Neuronal stem cell (in vitro differentiated cells): Measurements from ENCODE around the gene CEP112.

Experiments used
- DNase-seq: peaks from one replicate; pipeline ENCODE4 v3.0.0-alpha.2; 2013; ENCODE audit warnings: low spot score
- H2AFZ ChIP-seq: one replicate; pipeline ENCODE4 v1.6.1; 2013; ENCODE audit warnings: mild to moderate bottlenecking, low read length, inconsistent platforms
- H2AK5ac ChIP-seq: 2 replicates; pipeline ENCODE4 v1.6.1; 2013; ENCODE audit warnings: low read depth, mild to moderate bottlenecking, inconsistent platforms, low read length, moderate library complexity, mixed read lengths
- H2BK120ac ChIP-seq: 2 replicates; pipeline ENCODE4 v1.6.1; 2013; ENCODE audit warnings: low read depth, mild to moderate bottlenecking, inconsistent platforms, low read length, moderate library complexity, mixed read lengths
- H2BK12ac ChIP-seq: one replicate; pipeline ENCODE4 v1.6.1; 2013; ENCODE audit warnings: low read length, inconsistent platforms
- H2BK15ac ChIP-seq: 2 replicates; pipeline ENCODE4 v1.6.1; 2013; ENCODE audit warnings: mild to moderate bottlenecking, low read length, inconsistent platforms, mixed read lengths
- H2BK5ac ChIP-seq: one replicate; pipeline ENCODE4 v1.6.1; 2013; ENCODE audit warnings: inconsistent platforms, mild to moderate bottlenecking, low read length, moderate library complexity
- H3K14ac ChIP-seq: one replicate; pipeline ENCODE4 v1.6.1; 2013; ENCODE audit warnings: low read length, inconsistent platforms
- H3K18ac ChIP-seq: 2 replicates; pipeline ENCODE4 v1.6.1; 2013; ENCODE audit warnings: low read length, inconsistent platforms
- H3K23ac ChIP-seq: 2 replicates; pipeline ENCODE4 v1.6.1; 2013; ENCODE audit warnings: low read depth, mild to moderate bottlenecking, mixed read lengths, low read length, inconsistent platforms; ENCODE audit not compliant: poor library complexity
- H3K27ac ChIP-seq: replicated peaks from 3 replicates; pipeline ENCODE4 v1.5.1; 2013; ENCODE audit warnings: low read length, inconsistent platforms
- H3K27me3 ChIP-seq, 3 experiments: 2 replicates each; pipeline ENCODE4 v1.6.1; 2013; ENCODE audit warnings: low read length in 3 of 3, mild to moderate bottlenecking in 2 of 3, inconsistent platforms in 1 of 3, low read depth in 1 of 3, mixed read lengths in 1 of 3, moderate library complexity in 1 of 3; ENCODE audit not compliant: control insufficient read depth in 3 of 3, insufficient read depth in 3 of 3
- H3K36me3 ChIP-seq, 2 donors: replicated peaks in 1 of 2; 2 replicates each; pipeline ENCODE4 v1.6.1; 2013; ENCODE audit warnings: low read length in 2 of 2; ENCODE audit not compliant: control insufficient read depth in 2 of 2, insufficient read depth in 2 of 2
- H3K4ac ChIP-seq: 2 replicates; pipeline ENCODE4 v1.6.1; 2013; ENCODE audit warnings: inconsistent platforms, mild to moderate bottlenecking, low read length, moderate library complexity
- H3K4me1 ChIP-seq, 2 donors: 1 replicate in 1 of 2; 2 replicates in 1 of 2; pipeline ENCODE4 v1.6.1; 2013; ENCODE audit warnings: low read length in 2 of 2, low read depth in 1 of 2; ENCODE audit not compliant: control insufficient read depth in 2 of 2, insufficient read depth in 1 of 2
- H3K4me2 ChIP-seq: one replicate; pipeline ENCODE4 v1.6.1; 2013; ENCODE audit warnings: mild to moderate bottlenecking, low read length, inconsistent platforms; ENCODE audit not compliant: insufficient read depth, poor library complexity, severe bottlenecking
- H3K4me3 ChIP-seq, 2 donors: 2 replicates each; pipeline ENCODE4 v1.5.1; 2013; ENCODE audit warnings: low read length in 2 of 2, mild to moderate bottlenecking in 2 of 2, inconsistent platforms in 1 of 2, moderate library complexity in 1 of 2
- H3K79me1 ChIP-seq: one replicate; pipeline ENCODE4 v1.6.1; 2013; ENCODE audit warnings: low read depth, mild to moderate bottlenecking, inconsistent platforms, low read length, moderate library complexity
- H3K9ac ChIP-seq: one replicate; pipeline ENCODE4 v1.6.1; 2013; ENCODE audit warnings: mild to moderate bottlenecking, low read depth, low read length, inconsistent platforms; ENCODE audit not compliant: poor library complexity
- H3K9me3 ChIP-seq, 2 donors: replicated peaks in 1 of 2; 2 replicates each; pipeline versions ENCODE3 to v1.6.1; 2013; ENCODE audit warnings: low read length in 2 of 2, mild to moderate bottlenecking in 2 of 2, inconsistent platforms in 1 of 2, low read depth in 1 of 2, mixed read lengths in 1 of 2, moderate library complexity in 1 of 2; ENCODE audit not compliant: control insufficient read depth in 2 of 2, insufficient read depth in 1 of 2
- H4K8ac ChIP-seq: one replicate; pipeline ENCODE4 v1.6.1; 2013; ENCODE audit warnings: low read depth, mild to moderate bottlenecking, inconsistent platforms, low read length, moderate library complexity
- H4K91ac ChIP-seq: one replicate; pipeline ENCODE4 v1.6.1; 2013; ENCODE audit warnings: low read length, low read depth, mild to moderate bottlenecking, inconsistent platforms; ENCODE audit not compliant: poor library complexity
- WGBS, 2 donors: extraction: QIAGEN DNeasy Blood & Tissue Kit; methylation state at CpG; one replicate each; pipeline ENCODE4 v1.1.7; 2013; ENCODE audit warnings: missing lambda C conversion rate in 2 of 2, mixed read lengths in 1 of 2; ENCODE audit not compliant: insufficient read length in 2 of 2, insufficient replicate concordance in 1 of 2; ENCODE audit errors: extremely low coverage in 2 of 2; 5-methylcytosine and 5-hydroxymethylcytosine counted together

Gene CEP112

GRCh38 chr17:65987988-65988387 is 203.9 kb downstream of the CEP112 start:
- Histone ChIP-seq H2BK12ac (no peak overlapping the region), H3K9ac (no peak overlapping the region), H2BK120ac (no peak overlapping the region), H4K8ac (no peak overlapping the region), H3K27me3 (no peaks in the 10 kb centered on the region), H2BK5ac (no peak overlapping the region), H2AFZ (no peak overlapping the region), H3K14ac (no peak overlapping the region), H3K79me1 (no peaks in the 10 kb centered on the region), H3K36me3 (no peaks in the 10 kb centered on the region), H3K18ac (no peak overlapping the region), H3K4ac (no peak overlapping the region), H4K91ac (no peak overlapping the region), H3K4me1 (no peaks in the 10 kb centered on the region), H2BK15ac (no peak overlapping the region), H2AK5ac (no peak overlapping the region), H3K4me3 (no peak overlapping the region), H3K23ac (no peak overlapping the region), H3K9me3 (peaks cover 0 to 13% of the 10 kb centered on the region in 2 donors), H3K27ac (no peak overlapping the region), H3K4me2 (no peak overlapping the region)
- no CpG with 5 or more reads among the region's 2 CpGs for WGBS, 2 donors
- DNase-seq = no peak

- no peaks in the 10 kb centered on the region for H3K79me1 ChIP-seq
- H4K91ac ChIP-seq = no peak overlapping the region
- no peaks in the 10 kb centered on the region for H3K27me3 ChIP-seq
- H2BK5ac ChIP-seq = no peak overlapping the region
- H3K4ac ChIP-seq = no peak overlapping the region
- no peaks in the 10 kb centered on the region for H3K36me3 ChIP-seq
- H2AFZ ChIP-seq = no peak overlapping the region
- H2BK120ac ChIP-seq = no peak overlapping the region
- H3K4me1 ChIP-seq = no peaks in the 10 kb centered on the region
- H3K14ac ChIP-seq = no peak overlapping the region
- DNase-seq = no peak
- no peak overlapping the region for H3K4me3 ChIP-seq
- no CpG with 5 or more reads among the region's 3 CpGs for WGBS, 2 donors
- H3K4me2 ChIP-seq = no peak overlapping the region
- no peak overlapping the region for H4K8ac ChIP-seq
- peaks cover 0 to 13% of the 10 kb centered on the region in 2 donors for H3K9me3 ChIP-seq
- H3K9ac ChIP-seq = no peak overlapping the region
- H3K27ac ChIP-seq = no peak overlapping the region
- no peak overlapping the region for H2BK15ac ChIP-seq
- H3K23ac ChIP-seq = no peak overlapping the region
- no peak overlapping the region for H2AK5ac ChIP-seq
- H2BK12ac ChIP-seq = no peak overlapping the region
- no peak overlapping the region for H3K18ac ChIP-seq
Observed at GRCh38 chr17:65985571-65985970, 206.4 kb downstream of the CEP112 start.

DNA sequence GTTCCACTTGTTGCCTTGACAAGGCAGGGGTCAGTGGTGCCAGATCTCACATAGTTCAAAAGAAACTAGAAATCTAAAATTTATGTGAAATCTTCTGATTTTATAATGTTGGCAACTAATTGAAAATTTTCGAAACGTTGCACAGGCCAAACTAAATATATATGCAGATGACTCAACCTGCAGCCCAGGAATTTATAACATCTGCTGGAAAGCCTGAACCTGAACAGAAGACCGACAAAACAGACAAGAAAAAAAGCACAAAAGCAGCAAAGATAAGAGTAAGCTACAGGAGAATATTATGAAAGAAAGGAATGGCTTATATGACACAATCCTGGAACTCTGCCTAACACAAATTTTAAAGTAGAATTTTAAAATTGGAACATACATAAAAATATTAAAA is 207.6 kb downstream of the CEP112 start:
- H3K27ac ChIP-seq = no peak overlapping the region
- H2BK5ac ChIP-seq = no peak overlapping the region
- H3K4ac ChIP-seq = no peak overlapping the region
- peaks cover 0 to 13% of the 10 kb centered on the region in 2 donors for H3K9me3 ChIP-seq
- no peaks in the 10 kb centered on the region for H3K79me1 ChIP-seq
- H2AFZ ChIP-seq = no peak overlapping the region
- no peak overlapping the region for H4K8ac ChIP-seq
- H4K91ac ChIP-seq = no peak overlapping the region
- WGBS, 2 donors = no CpG with 5 or more reads among the region's 3 CpGs
- no peaks in the 10 kb centered on the region for H3K36me3 ChIP-seq
- H3K18ac ChIP-seq = no peak overlapping the region
- H3K4me1 ChIP-seq = no peaks in the 10 kb centered on the region
- no peak overlapping the region for H2AK5ac ChIP-seq
- DNase-seq = no peak
- H3K23ac ChIP-seq = no peak overlapping the region
- H3K9ac ChIP-seq = no peak overlapping the region
- no peak overlapping the region for H2BK15ac ChIP-seq
- no peak overlapping the region for H2BK120ac ChIP-seq
- H2BK12ac ChIP-seq = no peak overlapping the region
- H3K27me3 ChIP-seq = no peaks in the 10 kb centered on the region
- no peak overlapping the region for H3K4me2 ChIP-seq
- no peak overlapping the region for H3K14ac ChIP-seq
- H3K4me3 ChIP-seq = no peak overlapping the region

GRCh38 chr17:65978871-65979270 is 213.1 kb downstream of the CEP112 start:
- H2BK120ac ChIP-seq = no peak overlapping the region
- no peak overlapping the region for H3K14ac ChIP-seq
- H4K8ac ChIP-seq = no peak overlapping the region
- H3K4me1 ChIP-seq = no peaks in the 10 kb centered on the region
- no peak overlapping the region for H3K18ac ChIP-seq
- no peak overlapping the region for H4K91ac ChIP-seq
- H3K23ac ChIP-seq = no peak overlapping the region
- H2AFZ ChIP-seq = no peak overlapping the region
- H3K36me3 ChIP-seq = no peaks in the 10 kb centered on the region
- no peak overlapping the region for H3K9ac ChIP-seq
- no peak overlapping the region for H2BK12ac ChIP-seq
- no peak overlapping the region for H2BK5ac ChIP-seq
- no CpG with 5 or more reads among the region's 1 CpG for WGBS, 2 donors
- no peaks in the 10 kb centered on the region for H3K9me3 ChIP-seq
- DNase-seq = no peak
- H2AK5ac ChIP-seq = no peak overlapping the region
- H3K4me3 ChIP-seq = no peak overlapping the region
- no peak overlapping the region for H3K4me2 ChIP-seq
- H2BK15ac ChIP-seq = no peak overlapping the region
- H3K79me1 ChIP-seq = no peaks in the 10 kb centered on the region
- no peak overlapping the region for H3K4ac ChIP-seq
- no peaks in the 10 kb centered on the region for H3K27me3 ChIP-seq
- no peak overlapping the region for H3K27ac ChIP-seq
